Stimulated activated CD4-positive, alpha-beta T cell treated with anti-CD3 and anti-CD28 coated beads, TNF-alpha, amount 100 ng/mL, for 4 hours (primary cell): ENCODE results near the gene SCIMP.
"Not testable (repeated sequence)": the region's sequence is repeated elsewhere in the genome, so short reads cannot be mapped to it uniquely, and the experiment has no call there.

Experiments used
- DNase-seq, 3 experiments: peaks; one replicate each; pipeline ENCODE4 v3.0.0-alpha.2; 2020; ENCODE audit warnings: low read depth in 3 of 3

Gene SCIMP

DNA sequence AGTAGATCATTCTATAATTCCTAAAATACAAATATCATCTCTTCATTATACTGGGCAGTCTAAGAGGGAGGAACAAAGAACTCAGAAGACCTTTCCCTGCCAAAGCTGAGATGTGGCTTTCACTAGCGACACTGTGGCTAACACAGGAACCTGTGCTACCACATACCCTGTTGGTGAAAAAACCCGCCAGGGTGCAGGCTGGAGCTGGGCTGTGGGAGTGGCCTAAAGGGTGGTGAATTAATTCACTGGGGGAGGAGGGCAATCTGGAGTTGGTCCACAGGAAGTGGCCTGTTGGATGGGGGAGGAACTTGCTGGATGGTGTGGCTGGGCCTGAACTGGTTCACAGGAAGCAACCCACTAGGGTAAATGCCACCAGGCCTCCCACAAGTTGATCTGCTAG, 50.4 kb downstream of the SCIMP start:
- no peak for DNase-seq

DNA sequence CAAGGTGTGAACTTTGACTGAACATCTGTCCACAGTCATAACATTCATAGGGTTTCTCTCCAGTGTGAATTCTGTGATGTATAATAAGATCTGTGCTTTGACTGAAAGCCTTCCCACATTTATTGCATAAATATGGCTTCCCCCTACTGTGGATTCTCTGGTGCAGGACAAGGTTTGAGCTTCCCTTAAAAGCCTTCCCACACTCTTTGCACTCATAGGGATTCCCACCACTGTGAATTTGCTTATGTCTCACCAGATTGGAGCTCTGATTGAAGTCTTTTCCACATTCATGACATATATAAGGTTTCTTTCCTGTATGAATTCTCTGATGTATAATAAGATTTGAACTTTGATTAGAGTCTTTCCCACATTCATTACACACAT, 51.3 kb downstream of the SCIMP start:
- no peak for DNase-seq

DNA sequence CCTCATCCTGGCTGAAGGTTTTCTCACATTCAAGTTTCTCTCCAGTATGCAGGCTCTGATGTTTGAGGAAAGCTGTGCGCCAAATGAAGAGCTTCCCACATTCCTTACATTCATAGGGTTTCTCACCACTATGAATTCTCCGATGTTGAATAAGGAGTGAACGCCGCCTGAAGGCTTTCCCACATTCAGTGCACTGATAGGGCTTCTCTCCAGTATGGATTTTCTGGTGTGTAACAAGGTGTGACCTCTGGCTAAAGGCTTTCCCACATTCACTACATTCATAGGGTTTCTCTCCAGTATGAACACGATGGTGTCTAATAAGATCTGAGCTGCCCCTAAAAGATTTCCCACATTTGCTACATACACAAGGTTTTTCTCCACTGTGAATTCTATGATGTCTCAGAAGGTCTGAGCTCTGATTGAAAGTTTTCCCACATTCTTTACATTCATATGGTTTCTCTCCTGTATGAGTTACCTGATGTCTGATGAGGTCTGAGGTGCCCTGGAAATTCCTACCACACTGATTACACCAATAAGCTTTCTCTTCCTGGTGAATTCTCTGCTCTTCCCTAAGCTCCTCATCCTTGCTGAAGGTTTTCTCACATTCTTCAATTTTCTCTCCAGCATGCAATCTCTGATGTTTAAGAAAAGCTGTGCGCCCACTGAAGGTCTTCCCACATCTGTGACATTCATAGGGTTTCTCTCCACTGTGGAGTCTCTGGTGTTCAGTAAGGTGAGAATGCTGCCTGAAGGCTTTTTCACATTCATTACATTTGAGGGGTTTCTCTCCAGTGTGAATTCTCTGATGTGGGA, 51.9 kb downstream of the SCIMP start:
- no peak for DNase-seq

DNA sequence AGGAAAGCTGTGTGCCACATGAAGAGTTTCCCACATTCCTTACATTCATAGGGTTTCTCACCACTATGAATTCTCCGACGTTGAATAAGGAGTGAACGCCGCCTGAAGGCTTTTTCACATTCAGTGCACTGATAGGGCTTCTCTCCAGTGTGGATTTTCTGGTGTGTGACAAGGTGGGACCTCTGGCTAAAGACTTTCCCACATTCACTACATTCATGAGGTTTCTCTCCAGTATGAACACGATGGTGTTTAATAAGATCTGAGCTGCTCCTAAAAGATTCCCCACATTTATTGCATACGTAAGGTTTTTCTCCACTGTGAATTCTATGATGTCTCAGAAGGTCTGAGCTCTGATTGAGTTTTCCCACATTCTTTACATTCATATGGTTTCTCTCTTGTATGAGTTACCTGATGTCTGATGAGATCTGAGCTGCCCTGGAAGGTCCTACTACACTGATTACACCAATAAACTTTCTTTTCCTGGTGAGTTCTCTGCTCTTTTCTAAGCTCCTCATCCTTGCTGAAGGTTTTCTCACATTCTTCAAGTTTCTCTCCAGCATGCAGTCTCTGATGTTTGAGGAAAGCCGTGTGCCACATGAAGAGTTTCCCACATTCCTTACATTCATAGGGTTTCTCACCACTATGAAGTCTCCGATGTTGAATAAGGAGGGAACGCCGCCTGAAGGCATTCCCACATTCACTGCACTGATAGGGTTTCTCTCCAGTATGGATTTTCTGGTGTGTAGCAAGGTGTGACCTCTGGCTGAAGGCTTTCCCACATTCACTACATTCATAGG, 53.0 kb downstream of the SCIMP start:
- no peak for DNase-seq

DNA sequence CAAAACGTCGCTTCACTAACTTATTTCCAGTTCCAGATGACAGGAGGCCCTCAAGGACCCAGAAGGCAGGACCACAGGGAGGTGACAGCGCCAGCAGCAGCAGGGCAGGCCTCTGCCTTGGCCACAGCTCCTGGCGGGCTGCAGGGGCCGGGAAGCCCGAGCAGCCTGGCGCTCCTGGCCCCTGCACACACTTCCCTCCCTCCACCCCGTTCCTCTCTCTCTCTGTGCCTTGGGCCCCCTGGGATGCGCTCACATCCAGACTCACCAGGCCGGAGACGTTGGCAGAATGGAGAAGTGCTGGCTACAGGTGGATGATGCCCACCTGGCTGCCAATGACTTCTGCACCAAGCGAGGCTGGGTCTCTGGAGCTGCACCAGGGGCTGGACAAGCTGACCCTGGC, 55.7 kb downstream of the SCIMP start:
- no peak for DNase-seq

DNA sequence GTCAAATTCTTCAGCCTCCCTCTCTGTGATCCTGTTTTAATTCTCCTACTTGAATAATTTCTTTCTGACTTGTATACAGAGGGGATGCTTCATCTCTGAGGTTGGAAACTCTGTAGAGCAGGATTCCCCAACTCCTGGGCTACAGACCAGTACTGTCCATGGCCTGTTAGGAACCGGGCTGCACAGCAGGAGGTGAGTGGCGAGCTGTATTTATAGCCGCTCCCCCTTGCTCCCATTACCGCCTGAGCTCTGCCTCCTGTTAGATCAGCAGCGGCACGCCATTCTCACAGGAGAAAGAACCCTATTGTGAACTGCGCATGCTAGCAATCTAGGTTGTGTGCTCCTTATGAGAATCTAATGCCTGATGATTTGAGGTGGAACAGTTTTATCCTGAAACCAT, 59.6 kb downstream of the SCIMP start:
- DNase-seq: not testable (repeated sequence)

DNA sequence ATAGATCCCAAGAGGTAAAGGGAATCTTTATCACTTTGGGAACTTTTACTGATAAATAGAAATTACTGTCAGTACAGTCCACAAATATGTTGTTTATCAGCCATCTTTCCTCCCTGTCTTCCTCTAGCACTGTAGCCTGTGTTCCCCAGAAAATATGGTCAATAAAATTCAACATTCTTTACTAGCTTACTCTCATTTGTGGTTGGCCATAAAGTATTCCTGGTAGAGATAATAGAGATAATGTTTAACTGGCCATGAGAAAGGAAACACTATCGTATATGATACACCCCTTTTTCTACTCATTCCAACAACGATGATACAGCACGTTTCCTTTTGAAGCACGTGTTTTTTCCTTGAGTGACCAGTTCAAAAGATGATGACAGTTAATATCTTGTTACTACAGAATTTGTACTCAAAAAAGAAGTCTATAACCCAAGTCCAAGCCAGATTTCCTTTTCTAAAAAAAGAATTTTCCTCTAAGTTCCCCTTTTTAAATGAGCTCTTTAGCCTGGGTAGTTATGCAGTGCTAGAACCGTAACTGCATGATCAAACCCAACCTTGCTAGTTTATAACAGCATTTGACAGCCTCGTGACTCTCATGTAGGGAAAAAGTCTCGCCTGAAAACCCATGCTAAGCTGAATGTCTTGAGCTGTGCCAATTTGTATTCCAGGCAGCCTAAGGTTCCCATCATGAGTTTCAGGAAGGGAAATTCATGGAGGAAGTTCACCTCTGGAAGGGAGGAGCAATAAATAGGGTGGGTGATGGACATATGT, 68.7 kb downstream of the SCIMP start:
- not testable (repeated sequence) for DNase-seq

DNA sequence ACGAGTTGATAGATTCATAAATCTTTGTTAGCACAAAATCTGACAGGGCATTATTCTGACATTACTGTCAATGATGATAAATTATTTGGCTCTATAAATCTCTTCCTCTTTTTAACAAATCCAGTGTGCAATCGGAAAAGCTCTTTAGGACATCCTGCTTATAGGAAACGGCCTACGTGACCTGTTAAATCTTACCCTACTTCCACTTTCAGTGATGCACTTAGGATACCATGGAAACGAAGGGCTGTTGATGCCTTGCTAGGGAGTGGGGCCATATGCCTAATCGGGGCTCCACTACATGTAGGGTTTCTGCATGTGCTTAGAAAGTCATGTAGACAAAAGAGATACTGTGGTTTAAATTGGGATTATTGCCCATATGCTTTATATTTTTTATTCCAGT, 70.2 kb downstream of the SCIMP start:
- no peak for DNase-seq

DNA sequence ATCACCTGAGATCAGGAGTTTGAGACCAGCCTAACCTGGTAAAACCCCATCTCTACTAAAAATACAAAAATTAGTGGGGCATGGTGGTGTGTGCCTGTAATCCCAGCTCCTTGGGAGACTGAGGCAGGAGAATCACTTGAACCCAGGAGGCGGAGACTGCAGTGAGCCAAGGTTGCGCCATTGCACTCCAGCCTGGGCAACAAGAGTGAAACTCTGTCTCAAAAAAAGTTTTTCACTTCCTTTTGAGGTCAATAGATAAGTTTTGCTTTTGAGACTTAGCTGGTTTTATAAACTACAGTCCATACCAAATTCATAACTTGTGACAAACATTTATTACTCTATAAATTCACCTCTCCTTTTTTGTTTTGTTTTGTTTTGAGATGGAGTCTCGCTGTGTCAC, 72.9 kb downstream of the SCIMP start:
- DNase-seq: not testable (repeated sequence)

DNA sequence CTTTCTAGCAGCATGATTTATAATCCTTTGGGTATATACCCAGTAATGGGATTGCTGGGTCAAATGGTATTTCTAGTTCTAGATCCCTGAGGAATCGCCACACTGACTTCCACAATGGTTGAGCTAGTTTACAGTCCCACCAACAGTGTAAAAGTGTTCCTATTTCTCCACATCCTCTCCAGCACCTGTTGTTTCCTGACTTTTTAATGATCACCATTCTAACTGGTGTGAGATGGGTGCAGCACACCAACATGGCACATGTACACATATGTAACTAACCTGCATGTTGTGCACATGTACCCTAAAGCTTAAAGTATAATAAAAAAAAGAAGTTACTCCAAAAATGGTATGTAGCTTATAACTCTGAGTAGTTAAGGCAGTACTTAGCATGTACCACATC, 74.0 kb downstream of the SCIMP start:
- not testable (repeated sequence) for DNase-seq
